HG03460 (cell line): ENCODE results near the gene CPZ.
"Not testable (repeated sequence)": the region's sequence is repeated elsewhere in the genome, so short reads cannot be mapped to it uniquely, and the experiment has no call there.

ENCODE experiments used
- ATAC-seq: cut with Tn5 transposase; IDR thresholded peaks from one replicate; pipeline ENCODE4 v1.9.1; 2021; ENCODE audit not compliant: unreplicated experiment

Gene CPZ

GRCh38 chr4:8608714-8609391 is 16.3 kb downstream of the CPZ start:
- ATAC-seq: no peak

- ATAC-seq: no peak
Measured at GRCh38 chr4:8609406-8609805, 16.8 kb downstream of the CPZ start.

GRCh38 chr4:8609824-8610350 is 17.3 kb downstream of the CPZ start:
- ATAC-seq: no peak

GRCh38 chr4:8610858-8611616 is 18.5 kb downstream of the CPZ start:
- ATAC-seq: no peak

- ATAC-seq: no peak
Measured at GRCh38 chr4:8612646-8613045, 20.1 kb downstream of the CPZ start.

- ATAC-seq: no peak
Measured at GRCh38 chr4:8613421-8614364, 21.1 kb downstream of the CPZ start.

GRCh38 chr4:8614365-8615193 is 22.0 kb downstream of the CPZ start:
- no peak for ATAC-seq

GRCh38 chr4:8615366-8615765 is 22.8 kb downstream of the CPZ start:
- ATAC-seq: no peak

GRCh38 chr4:8615921-8616787 is 23.6 kb downstream of the CPZ start:
- ATAC-seq: no peak

GRCh38 chr4:8616831-8617230 is 24.3 kb downstream of the CPZ start:
- no peak for ATAC-seq

- ATAC-seq: no peak
Measured at GRCh38 chr4:8617486-8618040, 25.0 kb downstream of the CPZ start.

GRCh38 chr4:8618421-8618820 is 25.9 kb downstream of the CPZ start:
- no peak for ATAC-seq

GRCh38 chr4:8618961-8619720 is 26.6 kb downstream of the CPZ start:
- ATAC-seq: no peak

- not testable (repeated sequence) for ATAC-seq
Measured at GRCh38 chr4:8621135-8621534, 28.6 kb downstream of the CPZ start.

GRCh38 chr4:8624601-8625272 is 32.2 kb downstream of the CPZ start:
- ATAC-seq: not testable (repeated sequence)

GRCh38 chr4:8630240-8630905 is 37.8 kb downstream of the CPZ start:
- not testable (repeated sequence) for ATAC-seq

GRCh38 chr4:8631896-8632295 is 39.3 kb downstream of the CPZ start:
- not testable (repeated sequence) for ATAC-seq
